ENCODE measurements around the gene LCN6. TPM values are rescaled to one million over a fixed set of nuclear protein-coding genes. Genes with fewer than 3 reads are reported as not detected.

LCN6 gene
- total and polyA plus RNA-seq, 9 of the 15 experiments (the other 6 are each of a cell fraction or from before 2014, with no cell fraction given): 0.10 to 0.45 (median 0.37) TPM; not detected in 5

DNA sequence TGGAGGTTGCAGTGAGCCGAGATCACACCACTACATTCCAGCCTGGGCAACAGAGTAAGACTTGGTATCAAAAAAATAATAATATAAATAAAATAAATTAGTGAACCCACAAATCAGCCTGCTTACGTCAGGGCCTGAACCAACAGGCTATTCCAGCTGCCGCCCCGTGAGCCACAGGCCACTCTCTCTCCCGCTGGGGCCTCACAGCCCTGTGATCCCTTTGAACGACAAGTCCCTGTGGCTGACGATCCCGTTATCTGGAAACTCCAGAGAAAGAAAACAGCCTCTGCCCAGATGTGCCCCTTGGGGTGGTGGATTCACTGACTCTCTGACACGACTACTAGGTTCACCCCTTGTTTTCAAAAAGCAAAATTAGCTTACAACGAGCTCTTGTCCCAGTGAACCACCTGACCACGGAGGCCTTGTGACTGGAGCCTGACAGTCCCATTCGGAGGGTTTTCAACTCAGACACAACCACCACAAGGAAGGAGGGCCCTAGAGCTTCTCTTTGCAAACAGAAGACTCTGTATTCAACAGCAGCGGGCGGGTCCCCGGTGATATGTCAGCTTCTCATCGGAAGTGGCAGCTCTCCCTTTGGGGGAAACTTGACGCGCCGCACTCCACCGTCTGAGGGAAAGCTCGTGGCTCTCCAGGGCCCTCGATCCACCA, 40.3 kb downstream of the LCN6 start:
- H3K9ac ChIP-seq (ENCODE audit: insufficient read depth in 1 of 2, low read depth in 2 of 2, low read length in 2 of 2): peak overlapping the region in 1 of 2 experiments; percentile 70; a peak in 3 of 4 replicates
- in situ Hi-C loops (cut with MboI): no loop called here
- no peaks in the 10 kb centered on the region for H3K36me3 ChIP-seq (ENCODE audit: control insufficient read depth, insufficient read depth, low read length)
- ChIA-PET POLR2A (interaction anchor here (0.6 to 4.0 kb wide), 7 partner anchors 9 to 73 kb away, joined by 3 to 31 read pairs (median 3); no protein-coding TSS in a partner anchor), CTCF (ENCODE audit: low intra/inter-chr PET ratio) (no interaction called here)
- H3K9me1 ChIP-seq (ENCODE audit: control insufficient read depth, insufficient read depth, low read length): no peaks in the 10 kb centered on the region
- intact Hi-C loops (cut with micrococcal nuclease): no loop called here
- H3K79me2 ChIP-seq (ENCODE audit: control insufficient read depth, insufficient read depth, low read length): peaks cover under 1% of the 10 kb centered on the region; the same call in 1 of the 3 replicates
- H3K9me3 ChIP-seq (replicated peaks; ENCODE audit: control insufficient read depth, insufficient read depth, low read depth, low read length): no peaks in the 10 kb centered on the region
- ATAC-seq: 0 out of 3 replicates have a peak, but pooled peaks have one; percentile 11
- no peak overlapping the region for H3K4me2 ChIP-seq (ENCODE audit: insufficient read depth, low read length)
- no peaks in the 10 kb centered on the region for H3K27me3 ChIP-seq (ENCODE audit: control insufficient read depth in 2 of 2, insufficient read depth in 2 of 2, low read length in 2 of 2)
- peaks cover 12 to 41% of the 10 kb centered on the region in 2 experiments; a peak in 4 of 5 replicates for H3K4me1 ChIP-seq (replicated peaks in 1 of 2; ENCODE audit: control insufficient read depth in 2 of 2, insufficient read depth in 2 of 2, low read length in 2 of 2)
- FAIRE-seq: peak; percentile 84
- H3K4me3 ChIP-seq: no peak overlapping the region
- H4K20me1 ChIP-seq (replicated peaks; ENCODE audit: control insufficient read depth, insufficient read depth, low read length): no peaks in the 10 kb centered on the region
- H2AFZ ChIP-seq (ENCODE audit: low read depth, low read length): peak overlapping the region; percentile 93
- BruUV-seq (replicated peaks): no TSS peak
- peak in 2 of 4 experiments; percentile 52 to 62 for DNase-seq (ENCODE audit: extremely low read depth in 1 of 4, low spot score in 3 of 4)
- WGBS (ENCODE audit: insufficient coverage, low coverage, missing lambda C conversion rate): 35% methylated on average over 21 of the region's 22 CpGs
- H3K27ac ChIP-seq (ENCODE audit: extremely low read depth, low read depth, low read length): peak overlapping the region; percentile 38; the same call in 1 of the 3 replicates
- TF ChIP-seq ESRRB (CRISPR knock-in tag; IDR thresholded peaks at IDR 0.05; ENCODE audit: borderline replicate concordance): no peak
- TF ChIP-seq DDX20 (tag; IDR thresholded peaks at IDR 0.05; ENCODE audit: low read depth): no peak
- TF ChIP-seq CBFA2T2 (conservative IDR thresholded peaks at IDR 0.05): 0 out of 2 replicates have a peak, but pooled peaks have one; percentile 6
- peak; percentile 43; the same call in 1 of the 2 replicates for TF ChIP-seq ZNF395 (CRISPR knock-in tag; IDR thresholded peaks at IDR 0.05)
- no peak for TF ChIP-seq ASH1L (IDR thresholded peaks at IDR 0.05; ENCODE audit: borderline replicate concordance, low read depth, partially characterized antibody)
- no peak for TF ChIP-seq BCOR (IDR thresholded peaks at IDR 0.05)
- TF ChIP-seq ETV5 (CRISPR knock-in tag; IDR thresholded peaks at IDR 0.05; ENCODE audit: low read depth): no peak
- TF ChIP-seq RFX1 (IDR thresholded peaks at IDR 0.05): no peak
- no peak for TF ChIP-seq PHB2 (IDR thresholded peaks at IDR 0.05; ENCODE audit: low read depth)
- TF ChIP-seq POU5F1 (IDR thresholded peaks at IDR 0.05; ENCODE audit: borderline replicate concordance, low read depth, low read length, partially characterized antibody): no peak
- TF ChIP-seq NCOA1 (IDR thresholded peaks at IDR 0.05; ENCODE audit: low read depth): no peak
- TF ChIP-seq, protein P1, sequence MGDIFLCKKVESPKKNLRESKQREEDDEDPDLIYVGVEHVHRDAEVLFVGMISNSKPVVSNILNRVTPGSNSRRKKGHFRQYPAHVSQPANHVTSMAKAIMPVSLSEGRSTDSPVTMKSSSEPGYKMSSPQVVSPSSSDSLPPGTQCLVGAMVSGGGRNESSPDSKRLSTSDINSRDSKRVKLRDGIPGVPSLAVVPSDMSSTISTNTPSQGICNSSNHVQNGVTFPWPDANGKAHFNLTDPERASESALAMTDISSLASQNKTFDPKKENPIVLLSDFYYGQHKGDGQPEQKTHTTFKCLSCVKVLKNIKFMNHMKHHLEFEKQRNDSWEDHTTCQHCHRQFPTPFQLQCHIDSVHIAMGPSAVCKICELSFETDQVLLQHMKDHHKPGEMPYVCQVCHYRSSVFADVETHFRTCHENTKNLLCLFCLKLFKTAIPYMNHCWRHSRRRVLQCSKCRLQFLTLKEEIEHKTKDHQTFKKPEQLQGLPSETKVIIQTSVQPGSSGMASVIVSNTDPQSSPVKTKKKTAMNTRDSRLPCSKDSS (IDR thresholded peaks at IDR 0.05; ENCODE audit: low read depth, partially characterized antibody): no peak
- TF ChIP-seq CHD4 (IDR thresholded peaks at IDR 0.05; ENCODE audit: insufficient read depth, insufficient replicate concordance, low read depth, low read length, poor library complexity, severe bottlenecking): no peak
- TF ChIP-seq RUNX1 (IDR thresholded peaks at IDR 0.05; ENCODE audit: low read depth): no peak
- no peak for TF ChIP-seq PHF20 (IDR thresholded peaks at IDR 0.05; ENCODE audit: partially characterized antibody)
- TF ChIP-seq FOS (IDR thresholded peaks at IDR 0.05; ENCODE audit: extremely low read depth, insufficient read length): no peak
- TF ChIP-seq PTBP1 (IDR thresholded peaks at IDR 0.05; ENCODE audit: low read depth, low read length): no peak
- no peak for TF ChIP-seq KDM5B (IDR thresholded peaks at IDR 0.05; ENCODE audit: insufficient replicate concordance, low read depth, low read length)
- TF ChIP-seq RBBP5 (IDR thresholded peaks at IDR 0.05; ENCODE audit: borderline replicate concordance, insufficient read depth, low read length, poor library complexity, severe bottlenecking): no peak
- TF ChIP-seq MCM2 (IDR thresholded peaks at IDR 0.05; ENCODE audit: low read depth): no peak

Measured in K562 (cell line).